ENCODE measurements around the gene CERT1. TPM values are rescaled to one million over a fixed set of nuclear protein-coding genes. Genes with fewer than 3 reads are reported as not detected.

The CERT1 gene
- total and polyA plus RNA-seq, 12 donors = 6.3 to 47.6 (median 37.5) TPM

DNA sequence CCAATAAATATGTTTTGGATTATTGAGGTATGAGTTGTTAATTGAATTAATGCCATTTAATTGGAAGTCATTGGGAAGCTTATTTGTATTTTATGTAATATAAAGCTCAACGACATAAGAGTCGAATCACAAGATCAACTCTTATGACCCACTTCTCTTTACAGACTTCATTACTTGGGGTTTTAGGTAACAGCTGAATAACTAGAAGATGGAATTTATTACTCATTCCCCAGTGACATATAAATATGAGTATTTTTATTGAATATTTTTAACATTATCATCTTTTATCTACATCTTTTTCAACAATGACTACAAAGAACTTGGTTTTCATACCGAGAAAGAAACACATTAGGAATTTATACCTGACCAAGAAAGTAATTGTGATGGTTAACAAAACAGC is 153.3 kb downstream of the CERT1 start:
- Histone ChIP-seq H3K36me3 (peaks cover 0 to 100% (median 66%) of the 10 kb centered on the region in 9 donors), H3K27ac (no peak overlapping the region), H3K9me3 (no peaks in the 10 kb centered on the region), H3K27me3 (no peaks in the 10 kb centered on the region), H3K4me1 (peaks cover 0 to 2% (median 0%) of the 10 kb centered on the region in 9 donors), H3K4me3 (no peak overlapping the region)
- intact Hi-C loops (cut with DNase I) = loop anchor here in 1 of 10 donors (10.0 kb wide), 1 partner anchor 147 kb away; no protein-coding TSS in a partner anchor
- DNase-seq (no peak), ATAC-seq (no peak)
- TF ChIP-seq, protein P1, sequence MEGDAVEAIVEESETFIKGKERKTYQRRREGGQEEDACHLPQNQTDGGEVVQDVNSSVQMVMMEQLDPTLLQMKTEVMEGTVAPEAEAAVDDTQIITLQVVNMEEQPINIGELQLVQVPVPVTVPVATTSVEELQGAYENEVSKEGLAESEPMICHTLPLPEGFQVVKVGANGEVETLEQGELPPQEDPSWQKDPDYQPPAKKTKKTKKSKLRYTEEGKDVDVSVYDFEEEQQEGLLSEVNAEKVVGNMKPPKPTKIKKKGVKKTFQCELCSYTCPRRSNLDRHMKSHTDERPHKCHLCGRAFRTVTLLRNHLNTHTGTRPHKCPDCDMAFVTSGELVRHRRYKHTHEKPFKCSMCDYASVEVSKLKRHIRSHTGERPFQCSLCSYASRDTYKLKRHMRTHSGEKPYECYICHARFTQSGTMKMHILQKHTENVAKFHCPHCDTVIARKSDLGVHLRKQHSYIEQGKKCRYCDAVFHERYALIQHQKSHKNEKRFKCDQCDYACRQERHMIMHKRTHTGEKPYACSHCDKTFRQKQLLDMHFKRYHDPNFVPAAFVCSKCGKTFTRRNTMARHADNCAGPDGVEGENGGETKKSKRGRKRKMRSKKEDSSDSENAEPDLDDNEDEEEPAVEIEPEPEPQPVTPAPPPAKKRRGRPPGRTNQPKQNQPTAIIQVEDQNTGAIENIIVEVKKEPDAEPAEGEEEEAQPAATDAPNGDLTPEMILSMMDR (IDR thresholded peaks at IDR 0.05) = no peak
- WGBS, 2 donors = 96 to 98% methylated on average over 3 of the region's 3 CpGs

DNA sequence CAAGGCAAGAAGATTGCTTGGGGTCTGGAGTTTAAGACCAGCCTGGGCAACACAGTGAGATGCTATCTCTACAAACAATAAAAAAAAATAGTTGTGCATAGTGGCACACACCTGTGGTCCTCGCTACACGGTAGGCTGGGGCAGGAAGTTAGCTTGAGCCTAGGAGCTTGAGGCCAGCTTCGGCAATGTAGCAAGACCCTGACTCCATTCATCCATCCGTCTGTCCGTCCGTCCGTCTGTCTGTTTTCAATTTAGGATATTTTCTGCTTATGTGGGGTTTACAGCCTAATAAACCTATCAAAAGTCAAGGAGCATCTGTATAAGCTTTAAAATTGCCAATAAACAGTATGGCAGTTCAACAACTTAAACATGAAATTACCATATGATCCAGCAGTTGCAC is 154.7 kb downstream of the CERT1 start:
- no peak overlapping the region for H3K27ac ChIP-seq
- TF ChIP-seq, protein P1 (IDR thresholded peaks at IDR 0.05) = no peak
- ATAC-seq (no peak), DNase-seq (no peak)
- intact Hi-C loops (cut with DNase I) = loop anchor here in 1 of 10 donors (10.0 kb wide), 1 partner anchor 148 kb away; no protein-coding TSS in a partner anchor
- no peaks in the 10 kb centered on the region for H3K4me1 ChIP-seq
- 97% methylated on average over 7 of the region's 7 CpGs for WGBS, 2 donors
- H3K4me3 ChIP-seq = no peak overlapping the region
- H3K9me3 ChIP-seq = no peaks in the 10 kb centered on the region
- H3K36me3 ChIP-seq = peaks cover 0 to 100% (median 71%) of the 10 kb centered on the region in 9 donors
- H3K27me3 ChIP-seq = no peaks in the 10 kb centered on the region

DNA sequence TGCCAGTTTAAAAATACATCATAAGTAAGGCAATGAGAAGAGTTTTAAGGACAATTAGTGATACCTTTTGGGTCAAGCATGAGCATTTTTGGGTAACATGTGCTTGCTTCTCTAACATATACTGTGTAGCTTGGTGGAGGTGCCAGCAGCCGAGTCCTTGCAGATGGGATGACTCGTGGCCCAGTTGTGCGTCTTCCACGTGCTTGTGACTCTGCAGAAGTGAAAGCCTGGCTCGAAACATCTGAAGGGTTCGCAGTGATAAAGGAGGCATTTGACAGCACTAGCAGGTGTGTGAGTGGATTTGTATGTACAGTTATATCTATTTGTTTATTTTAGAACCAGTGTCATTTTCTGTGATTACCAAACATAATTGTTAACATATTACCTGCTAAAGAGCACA is 156.2 kb downstream of the CERT1 start:
- no peak overlapping the region for H3K4me3 ChIP-seq
- no peak overlapping the region for H3K27ac ChIP-seq
- H3K27me3 ChIP-seq = no peaks in the 10 kb centered on the region
- no peaks in the 10 kb centered on the region for H3K4me1 ChIP-seq
- 85 to 89% methylated on average over 6 of the region's 6 CpGs for WGBS, 2 donors
- TF ChIP-seq, protein P1 (IDR thresholded peaks at IDR 0.05) = no peak
- intact Hi-C loops (cut with DNase I) = loop anchor here in 1 of 10 donors (10.0 kb wide), 1 partner anchor 150 kb away; no protein-coding TSS in a partner anchor
- DNase-seq (no peak), ATAC-seq (no peak)
- H3K36me3 ChIP-seq = peaks cover 0 to 100% (median 79%) of the 10 kb centered on the region in 9 donors
- H3K9me3 ChIP-seq = no peaks in the 10 kb centered on the region

DNA sequence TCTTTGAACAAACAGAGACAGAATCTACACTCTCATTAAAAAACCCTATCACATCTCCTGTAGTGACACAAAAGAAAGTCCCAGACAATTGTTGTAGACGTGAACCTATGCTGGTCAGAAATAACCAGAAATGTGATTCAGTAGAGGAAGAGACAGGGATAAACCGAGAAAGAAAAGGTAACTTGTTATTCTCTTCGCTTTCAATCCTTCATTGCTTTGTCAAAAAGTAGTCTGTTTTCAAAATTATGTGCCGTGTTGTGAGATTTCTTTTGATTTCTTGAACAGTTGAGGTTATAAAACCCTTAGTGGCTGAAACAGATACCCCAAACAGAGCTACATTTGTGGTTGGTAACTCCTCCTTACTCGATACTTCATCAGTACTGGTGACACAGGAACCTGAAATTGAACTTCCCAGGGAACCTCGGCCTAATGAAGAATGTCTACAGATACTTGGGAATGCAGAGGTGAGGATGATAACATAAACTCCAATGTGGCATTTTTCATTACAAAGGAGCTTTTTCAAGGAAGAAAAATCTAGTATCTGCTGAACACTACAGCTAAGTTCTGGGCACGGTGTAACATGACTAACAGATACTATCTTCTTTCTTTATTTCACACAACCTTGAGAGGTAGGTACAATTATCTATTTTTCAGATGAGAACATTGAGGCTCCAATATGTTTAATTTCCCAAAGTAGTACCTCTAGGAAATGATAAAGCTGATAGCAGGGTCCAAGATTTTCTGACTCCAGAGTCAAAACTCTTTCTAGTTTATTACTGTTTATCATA is 160.1 kb downstream of the CERT1 start:
- Histone ChIP-seq H3K27me3 (no peaks in the 10 kb centered on the region), H3K4me3 (no peak overlapping the region), H3K27ac (no peak overlapping the region), H3K9me3 (no peaks in the 10 kb centered on the region), H3K4me1 (no peaks in the 10 kb centered on the region), H3K36me3 (peaks cover 0 to 100% (median 71%) of the 10 kb centered on the region in 9 donors)
- DNase-seq = no peak
- ATAC-seq = no peak
- intact Hi-C loops (cut with DNase I) = loop anchor here in 1 of 10 donors (10.0 kb wide), 1 partner anchor 153 kb away; no protein-coding TSS in a partner anchor
- TF ChIP-seq, protein P1 (IDR thresholded peaks at IDR 0.05) = no peak
- 95% methylated on average over 7 of the region's 7 CpGs for WGBS, 2 donors

Measured in heart right ventricle (tissue), 16 donors.